HG03159 (cell line): ENCODE measurements around the gene DYSF.

Experiments
- ATAC-seq: cut with Tn5 transposase; IDR thresholded peaks from one replicate; pipeline ENCODE4 v1.9.1; 2021; ENCODE audit warnings: mild to moderate bottlenecking, moderate library complexity; ENCODE audit not compliant: unreplicated experiment

Gene DYSF

GRCh38 chr2:71455741-71456569 is 2.6 kb downstream of the DYSF start:
- no peak for ATAC-seq

GRCh38 chr2:71456617-71457016 is 3.3 kb downstream of the DYSF start:
- no peak for ATAC-seq

GRCh38 chr2:71457123-71457915 is 4.0 kb downstream of the DYSF start:
- no peak for ATAC-seq

- ATAC-seq = no peak
Observed at GRCh38 chr2:71457923-71458322, 4.6 kb downstream of the DYSF start.

GRCh38 chr2:71458413-71459083 is 5.2 kb downstream of the DYSF start:
- ATAC-seq = no peak

GRCh38 chr2:71459084-71459431 is 5.7 kb downstream of the DYSF start:
- no peak for ATAC-seq

GRCh38 chr2:71460056-71460455 is 6.7 kb downstream of the DYSF start:
- ATAC-seq = no peak

GRCh38 chr2:71460595-71461303 is 7.4 kb downstream of the DYSF start:
- ATAC-seq = no peak

GRCh38 chr2:71461304-71461671 is 7.9 kb downstream of the DYSF start:
- ATAC-seq = no peak

- no peak for ATAC-seq
Observed at GRCh38 chr2:71462056-71462605, 8.8 kb downstream of the DYSF start.

- no peak for ATAC-seq
Observed at GRCh38 chr2:71462641-71463341, 9.4 kb downstream of the DYSF start.

- no peak for ATAC-seq
Observed at GRCh38 chr2:71463342-71463654, 9.9 kb downstream of the DYSF start.

- no peak for ATAC-seq
Observed at GRCh38 chr2:71464389-71464788, 11.0 kb downstream of the DYSF start.

- no peak for ATAC-seq
Observed at GRCh38 chr2:71465356-71465755, 12.0 kb downstream of the DYSF start.

- ATAC-seq = no peak
Observed at GRCh38 chr2:71465961-71466300, 12.6 kb downstream of the DYSF start.

- ATAC-seq = no peak
Observed at GRCh38 chr2:71466301-71467179, 13.2 kb downstream of the DYSF start.

GRCh38 chr2:71467180-71467815 is 13.9 kb downstream of the DYSF start:
- ATAC-seq = no peak

- ATAC-seq = no peak
Observed at GRCh38 chr2:71468279-71469015, 15.1 kb downstream of the DYSF start.
